GM19043 (cell line): ENCODE measurements around the gene NTN1.
"Not testable (repeated sequence)": the region's sequence is repeated elsewhere in the genome, so short reads cannot be mapped to it uniquely, and the experiment has no call there.

Experiments
- ATAC-seq: cut with Tn5 transposase; IDR thresholded peaks from one replicate; pipeline ENCODE4 v1.9.1; 2021; ENCODE audit warnings: low read depth; ENCODE audit not compliant: unreplicated experiment

Gene NTN1

DNA sequence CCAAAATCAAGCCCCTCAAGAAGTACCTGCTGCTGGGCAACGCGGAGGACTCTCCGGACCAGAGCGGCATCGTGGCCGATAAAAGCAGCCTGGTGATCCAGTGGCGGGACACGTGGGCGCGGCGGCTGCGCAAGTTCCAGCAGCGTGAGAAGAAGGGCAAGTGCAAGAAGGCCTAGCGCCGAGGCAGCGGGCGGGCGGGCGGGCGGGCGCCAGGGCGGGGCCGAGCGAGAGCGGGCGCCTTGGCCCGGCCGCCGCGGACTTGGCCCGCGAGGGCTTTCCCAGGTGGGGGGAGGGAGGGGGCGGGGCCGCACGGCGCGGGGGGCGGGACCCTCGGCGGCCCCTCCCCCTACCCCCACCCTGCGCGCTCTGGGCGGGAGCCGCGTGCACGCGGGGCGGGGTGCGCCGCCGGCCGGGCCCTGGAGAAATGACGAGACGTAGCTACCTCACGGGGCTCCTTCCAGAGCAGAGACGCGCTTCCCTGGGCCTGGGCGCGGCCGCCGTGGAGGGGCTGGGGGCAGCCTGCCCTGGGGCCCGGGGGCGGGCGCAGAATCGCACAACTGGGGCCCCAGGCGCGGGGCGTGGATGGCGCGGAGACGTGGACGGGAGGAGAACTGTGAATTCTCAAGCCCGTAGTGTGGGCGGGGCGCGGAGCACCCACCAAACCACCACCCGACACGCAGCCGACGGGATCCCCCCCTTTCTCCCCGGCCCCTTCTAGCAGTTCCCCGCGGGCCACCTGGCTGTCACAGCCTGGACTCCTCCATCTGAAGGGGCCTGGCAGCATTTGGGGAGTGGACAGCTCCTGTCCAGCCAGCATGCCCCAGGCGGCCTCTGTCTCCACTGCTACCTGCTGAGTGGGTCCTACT, 218.7 kb downstream of the NTN1 start:
- peak; percentile 54 for ATAC-seq

DNA sequence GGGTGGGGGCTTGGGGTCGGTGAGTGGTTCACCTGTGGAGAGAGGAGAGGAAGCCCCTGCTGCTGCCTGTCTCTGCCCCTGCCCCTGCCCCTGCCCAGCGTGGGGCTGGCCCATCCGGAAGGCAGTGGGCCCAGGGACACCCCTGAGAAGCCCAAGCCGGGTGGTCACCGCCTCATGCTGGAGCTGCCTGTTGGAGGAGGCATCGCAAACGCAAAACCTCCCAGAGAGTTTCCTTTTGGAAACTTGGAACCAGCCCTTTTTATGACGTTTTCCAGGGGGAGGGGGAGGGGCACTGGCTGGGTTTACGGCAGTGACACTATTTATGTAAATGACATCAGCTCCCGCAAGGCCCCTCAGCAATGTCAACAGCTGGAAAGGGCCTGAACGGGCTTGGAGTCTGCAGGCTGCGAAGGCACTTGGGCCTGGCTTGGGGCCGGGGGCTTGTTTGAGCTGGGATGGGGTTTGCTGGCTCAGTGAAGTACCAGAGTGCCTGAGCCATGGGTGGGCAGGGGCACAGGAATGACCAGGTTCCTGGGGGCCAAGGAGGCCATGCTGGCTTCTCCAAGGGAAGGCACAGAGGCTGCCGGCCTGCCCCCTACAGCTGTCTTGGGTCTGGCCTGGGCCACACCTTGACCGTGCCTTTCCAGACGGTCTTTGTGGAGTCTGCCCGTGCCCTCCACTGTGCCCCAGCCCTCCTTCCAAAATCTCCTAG, 219.5 kb downstream of the NTN1 start:
- ATAC-seq = no peak

DNA sequence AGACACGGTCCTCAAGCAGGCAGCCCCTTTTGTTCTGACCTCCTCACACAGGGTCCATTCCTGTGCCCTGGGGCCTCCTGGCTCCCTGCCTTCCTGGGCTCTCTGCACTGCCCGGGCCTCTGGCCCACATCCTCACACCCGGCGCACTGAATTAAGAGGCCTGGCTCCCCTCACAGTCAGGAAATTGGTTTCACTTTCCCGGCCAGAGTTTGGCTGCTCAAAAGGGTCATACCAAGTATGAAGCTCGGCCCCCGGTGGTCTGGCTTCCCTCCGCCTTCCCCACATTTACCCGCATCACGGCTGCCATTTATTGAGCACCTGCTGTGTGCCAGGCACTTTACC, 220.0 kb downstream of the NTN1 start:
- no peak for ATAC-seq

DNA sequence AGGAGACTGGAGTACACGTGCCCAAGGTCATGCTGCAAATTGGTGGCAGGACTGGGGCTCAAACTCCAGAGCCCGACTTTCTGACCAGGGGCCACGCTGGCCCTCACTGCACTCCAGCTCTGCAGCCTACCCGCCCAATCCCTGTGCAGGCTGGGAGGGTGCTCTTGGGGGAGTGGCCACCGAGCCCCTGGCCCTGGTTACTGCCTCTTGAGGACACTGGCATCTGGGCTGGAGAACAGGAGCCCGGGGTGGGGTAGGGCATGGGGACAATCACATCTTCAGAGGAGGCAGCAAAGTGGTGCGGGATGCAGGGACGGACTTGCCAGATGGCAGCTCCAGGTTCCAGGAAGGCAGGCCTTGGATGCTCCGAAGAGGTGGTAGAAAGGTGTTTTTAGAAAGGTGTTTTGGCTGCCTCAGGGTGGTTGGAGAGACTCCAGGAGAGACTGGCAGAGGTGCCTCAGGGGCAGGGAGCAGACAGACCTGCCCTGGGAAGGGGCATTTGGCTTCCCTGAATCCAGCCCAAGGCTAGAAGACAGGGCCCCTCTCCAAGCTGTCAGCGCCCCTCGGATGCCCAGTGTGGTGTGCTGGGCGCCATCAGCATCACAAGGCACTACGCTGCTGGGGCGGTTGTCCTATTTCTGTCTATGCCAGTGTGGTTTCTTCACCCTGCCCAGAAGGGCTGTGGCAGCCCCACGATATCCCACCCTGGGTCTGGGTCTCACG, 220.6 kb downstream of the NTN1 start:
- ATAC-seq = no peak

DNA sequence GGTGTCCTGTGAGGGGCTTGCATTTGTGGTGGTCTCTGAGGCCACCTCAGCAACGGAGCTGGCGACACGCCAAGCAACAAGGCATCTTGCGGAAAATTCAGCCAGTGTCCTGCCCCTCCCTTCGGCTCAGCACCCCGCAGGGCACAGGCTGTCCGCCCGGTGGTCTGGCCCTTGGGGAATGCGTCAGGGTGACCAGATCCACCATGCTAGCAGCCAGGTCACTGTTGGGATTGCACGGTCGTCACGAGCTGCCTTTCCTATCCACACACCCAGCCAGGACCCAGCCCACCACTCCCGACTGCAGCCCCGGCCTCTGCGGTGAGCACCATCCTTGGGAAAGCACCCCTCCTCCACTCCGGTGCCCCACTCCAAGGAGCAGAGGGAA, 221.2 kb downstream of the NTN1 start:
- no peak for ATAC-seq

DNA sequence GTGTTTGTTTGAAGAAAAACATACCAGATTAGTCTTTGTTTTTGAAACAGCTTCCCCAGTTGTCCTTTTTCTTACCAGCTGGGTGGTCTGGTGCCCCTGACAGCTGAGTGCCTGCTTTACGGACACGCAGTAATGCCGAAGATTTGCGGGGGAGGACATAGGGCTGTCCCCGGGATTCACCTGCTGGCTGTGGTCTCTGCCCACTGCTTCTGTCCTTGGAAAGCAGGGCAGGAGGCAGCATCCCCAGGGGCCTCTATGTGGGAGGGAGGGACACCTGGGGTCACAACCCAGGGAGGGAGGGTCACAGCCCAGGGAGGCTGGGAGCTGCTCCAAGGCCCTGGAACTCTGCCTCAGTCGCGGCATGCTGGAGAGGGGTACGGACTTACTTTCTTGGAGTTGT, 221.7 kb downstream of the NTN1 start:
- no peak for ATAC-seq

DNA sequence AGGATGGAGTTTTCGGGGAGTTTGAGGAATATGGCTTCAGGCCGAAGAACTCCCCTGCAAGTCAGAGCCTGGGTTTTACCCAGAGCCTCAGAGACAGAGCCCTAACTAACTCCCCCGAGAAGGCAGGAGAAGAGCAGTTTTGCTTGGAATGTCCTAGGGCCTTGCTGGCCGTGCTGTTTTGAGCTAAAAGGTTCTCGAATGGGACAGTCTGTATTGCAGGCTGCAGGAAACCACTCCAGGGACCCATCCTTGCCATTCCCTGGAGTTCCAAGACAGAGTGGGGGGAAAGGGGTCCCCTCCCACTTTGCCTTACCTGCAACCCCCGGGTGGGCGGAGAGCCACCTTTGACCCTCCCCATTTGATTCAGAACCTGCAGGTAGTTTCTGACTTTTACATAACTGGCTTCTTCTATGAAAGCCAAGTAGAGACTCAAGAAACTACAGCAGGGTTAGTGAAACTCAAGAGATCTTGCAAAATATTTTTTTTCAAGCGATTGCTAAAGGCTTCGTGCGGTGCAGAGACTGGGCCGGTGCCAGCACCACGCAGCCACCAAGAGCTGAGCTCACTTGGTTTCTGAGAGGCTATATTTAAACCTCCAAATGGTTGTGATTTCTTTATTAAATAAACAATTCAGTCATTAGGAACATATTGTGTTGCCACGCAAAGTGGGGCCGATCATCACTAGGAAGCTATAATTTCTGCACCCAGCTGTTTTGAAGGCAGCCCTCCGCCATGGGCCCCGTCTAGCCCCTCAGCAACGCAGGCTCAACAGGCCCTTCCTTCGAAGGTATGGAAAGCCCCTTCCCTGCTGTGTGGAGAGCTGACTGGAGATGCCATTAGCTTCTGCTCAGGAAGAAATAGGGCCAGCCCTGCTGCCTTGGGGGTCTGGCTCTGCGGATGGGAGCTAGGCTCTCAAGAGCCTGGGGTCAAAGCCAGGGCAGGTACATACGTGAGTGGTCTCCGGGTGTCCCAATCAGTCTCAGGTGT, 223.0 kb downstream of the NTN1 start:
- no peak for ATAC-seq

DNA sequence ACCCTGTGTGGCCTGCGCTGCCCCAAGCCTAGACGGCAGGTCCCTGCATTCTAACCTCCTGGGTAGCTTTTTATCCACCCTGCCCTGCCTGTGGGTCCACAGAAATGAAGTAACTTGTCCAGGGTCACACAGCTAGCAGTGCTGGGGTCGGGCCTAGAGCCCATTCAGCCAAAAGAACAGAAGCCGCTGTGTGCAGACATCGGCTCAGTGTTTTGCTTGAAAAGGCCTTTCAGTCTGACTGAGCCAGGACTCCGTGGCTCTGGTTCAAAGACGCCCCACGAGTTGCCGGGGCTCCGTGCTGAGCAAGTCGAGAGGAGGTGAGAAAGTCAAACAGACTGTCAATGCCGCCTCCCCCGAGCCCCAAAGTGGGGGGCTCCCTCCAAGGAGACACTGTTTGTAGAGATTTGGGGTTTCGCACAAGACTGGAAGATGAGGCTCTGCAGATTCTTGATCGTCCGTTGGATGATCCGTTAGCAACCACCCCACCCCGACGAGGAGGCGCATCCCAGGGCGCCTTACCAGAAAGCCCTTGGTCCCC, 226.2 kb downstream of the NTN1 start:
- no peak for ATAC-seq

DNA sequence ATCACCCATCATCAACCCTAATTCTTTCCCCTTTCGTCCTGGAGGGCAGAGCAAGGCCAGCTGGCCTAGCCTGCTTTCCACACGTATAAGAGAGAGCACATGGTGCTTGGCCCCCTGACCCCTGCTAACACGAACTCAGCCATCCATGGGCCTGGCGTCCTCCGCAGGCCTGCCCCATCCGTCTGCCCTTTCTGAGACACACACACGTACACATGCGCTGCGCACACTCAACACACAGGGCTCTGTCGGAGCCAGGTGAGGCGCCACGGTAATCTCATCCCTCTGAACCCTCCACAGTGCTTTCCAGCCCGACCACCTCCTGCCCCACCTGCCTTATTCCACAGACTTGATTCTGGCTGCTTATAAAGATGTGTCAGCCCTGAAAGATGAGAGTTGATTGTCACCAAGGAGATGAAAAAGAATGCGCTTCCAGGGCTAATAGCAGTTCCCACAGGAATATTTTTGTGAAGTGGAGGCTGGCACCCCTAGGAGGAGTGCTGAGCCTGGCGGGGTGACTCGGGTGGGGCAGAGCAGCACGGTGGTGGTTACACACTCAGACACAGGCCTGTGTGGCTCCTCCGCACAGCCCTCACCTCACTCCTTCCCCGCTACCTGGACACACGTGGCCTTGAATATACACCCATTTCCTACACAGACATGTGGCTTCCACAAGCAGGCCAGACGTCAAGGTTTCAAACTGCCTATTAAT, 228.1 kb downstream of the NTN1 start:
- ATAC-seq = no peak

DNA sequence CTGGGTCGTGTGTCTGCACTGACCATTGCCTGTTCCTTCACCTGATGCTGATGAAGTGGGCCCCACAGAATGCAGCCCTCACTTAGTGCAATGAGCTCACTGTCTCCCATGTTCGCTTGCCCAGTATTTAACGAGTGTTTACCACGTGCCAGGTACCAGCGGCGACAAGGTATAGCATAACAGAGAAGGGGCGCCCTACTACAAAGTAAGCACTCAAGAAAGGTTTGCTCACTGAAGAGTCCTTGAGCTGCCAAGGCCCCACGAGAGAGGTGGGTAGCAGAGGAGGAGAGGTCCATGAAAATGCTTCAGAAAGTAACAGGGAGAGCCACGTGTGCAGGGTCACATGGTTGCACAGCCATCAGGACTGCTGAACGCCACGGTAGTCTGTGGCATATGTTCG, 230.0 kb downstream of the NTN1 start:
- no peak for ATAC-seq

DNA sequence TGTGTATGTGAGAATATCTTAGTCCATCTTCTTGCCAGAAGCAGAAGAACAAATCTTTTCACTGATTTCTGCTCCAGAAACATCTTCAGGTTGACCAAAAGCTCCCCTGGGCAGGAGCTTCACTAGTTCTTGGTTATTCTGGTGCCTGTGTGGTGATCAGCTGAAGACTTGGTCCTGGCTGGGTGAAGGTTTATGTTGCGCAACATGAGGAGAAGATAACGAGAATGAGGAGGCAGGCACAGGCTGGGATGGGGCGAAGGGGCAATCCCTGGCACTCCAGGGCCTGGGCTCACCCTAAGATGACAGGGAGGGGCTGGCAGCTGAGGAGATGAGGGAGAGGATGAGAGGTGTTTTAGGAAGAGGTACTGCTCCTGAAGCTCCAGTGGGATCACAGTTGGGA, 232.0 kb downstream of the NTN1 start:
- no peak for ATAC-seq

DNA sequence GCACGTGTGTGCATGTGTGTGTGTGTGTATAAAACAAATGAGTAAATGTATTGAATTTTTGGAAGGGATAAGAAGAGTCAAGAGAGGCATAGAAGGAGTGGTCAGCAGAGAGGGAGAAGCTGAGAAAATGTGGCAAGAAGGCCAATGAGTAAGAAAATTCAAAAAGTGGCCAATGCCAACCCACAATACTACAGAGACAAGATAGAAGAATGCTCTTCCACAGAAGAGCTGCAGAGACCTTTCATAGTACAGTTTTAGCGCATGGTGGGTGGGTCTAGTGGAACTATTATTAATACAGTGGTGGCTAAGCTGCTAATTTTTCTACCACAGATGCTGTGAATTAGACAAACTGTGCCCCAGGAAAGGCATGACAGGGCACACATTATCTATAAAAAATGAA, 233.5 kb downstream of the NTN1 start:
- ATAC-seq = no peak

DNA sequence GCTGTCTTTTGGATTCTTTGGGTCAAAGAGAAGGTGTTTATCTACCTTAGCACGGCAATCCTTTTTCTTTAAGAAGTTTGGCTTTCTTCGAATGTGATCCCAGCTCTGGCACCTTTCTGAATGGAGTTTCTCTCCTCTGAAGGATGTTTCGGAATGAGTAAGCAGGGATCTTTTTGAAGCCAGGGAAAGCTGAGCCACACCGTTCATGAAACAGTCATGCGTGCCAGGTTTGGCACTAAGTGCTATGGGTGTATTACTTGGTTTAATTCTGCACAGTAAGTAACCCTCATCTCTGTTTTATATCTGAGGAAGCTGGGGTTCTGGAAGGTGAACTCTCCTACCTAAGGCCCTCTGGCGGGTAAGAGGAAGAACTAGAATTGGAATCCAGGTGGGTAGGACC, 234.5 kb downstream of the NTN1 start:
- no peak for ATAC-seq

DNA sequence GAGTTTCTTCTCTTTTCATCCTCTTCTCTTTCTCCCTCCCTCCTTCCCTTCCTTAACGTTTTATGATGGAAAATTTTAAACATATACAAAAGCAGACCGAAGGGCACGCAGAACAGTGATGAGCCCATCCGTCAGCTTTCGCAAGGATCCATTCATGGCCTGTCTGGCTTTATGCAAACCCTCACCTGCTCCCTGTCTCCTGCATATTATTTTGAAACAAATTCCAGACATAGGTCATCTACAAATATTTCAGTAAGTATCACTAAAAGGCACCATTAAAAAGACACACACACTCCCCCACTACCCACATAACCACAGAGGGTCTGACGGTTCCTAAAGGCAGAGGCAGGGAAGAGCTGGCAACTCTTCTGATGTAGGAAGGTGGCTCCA, 235.0 kb downstream of the NTN1 start:
- ATAC-seq = no peak

DNA sequence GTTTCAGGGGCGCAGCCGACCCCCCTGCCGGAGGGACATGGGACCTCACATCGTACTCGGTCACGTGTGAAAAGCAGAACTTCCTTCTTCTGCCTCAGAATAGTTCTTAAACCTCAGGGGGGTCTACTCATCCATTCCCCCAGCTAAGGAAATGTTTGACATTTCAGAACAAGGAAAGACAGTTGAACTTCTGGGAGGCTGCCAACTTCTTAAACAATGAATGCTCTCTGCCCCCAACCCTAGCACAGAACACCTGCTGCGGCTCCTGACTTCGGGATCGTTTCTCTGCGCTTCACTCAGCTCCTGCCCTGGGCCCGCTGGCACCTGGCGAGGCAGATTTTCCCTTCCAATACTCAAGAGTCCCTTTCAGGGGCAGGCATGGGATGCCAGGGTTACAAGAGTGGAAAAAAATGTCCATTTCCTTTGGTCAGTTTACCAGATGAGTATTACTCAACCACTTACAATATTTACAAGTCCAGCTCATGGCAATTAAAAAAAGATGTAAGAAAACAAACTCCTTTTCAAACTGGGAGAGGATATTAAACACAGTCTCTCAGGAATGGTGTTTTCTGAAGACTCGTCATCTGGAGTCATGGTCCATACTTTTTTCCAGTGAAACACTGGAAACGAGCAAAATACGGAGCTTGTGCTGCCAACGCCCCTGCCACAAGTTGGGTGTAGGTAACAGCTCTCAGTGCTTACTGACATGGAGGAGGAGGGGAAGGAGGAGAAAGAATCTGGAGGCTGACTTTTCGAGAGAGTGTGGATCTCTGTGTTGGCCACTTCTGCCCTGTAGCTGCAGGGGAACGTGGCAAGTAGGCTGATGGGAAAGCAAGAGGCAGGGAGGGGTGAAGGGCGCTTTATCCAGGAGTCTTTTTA, 235.7 kb downstream of the NTN1 start:
- ATAC-seq = no peak

DNA sequence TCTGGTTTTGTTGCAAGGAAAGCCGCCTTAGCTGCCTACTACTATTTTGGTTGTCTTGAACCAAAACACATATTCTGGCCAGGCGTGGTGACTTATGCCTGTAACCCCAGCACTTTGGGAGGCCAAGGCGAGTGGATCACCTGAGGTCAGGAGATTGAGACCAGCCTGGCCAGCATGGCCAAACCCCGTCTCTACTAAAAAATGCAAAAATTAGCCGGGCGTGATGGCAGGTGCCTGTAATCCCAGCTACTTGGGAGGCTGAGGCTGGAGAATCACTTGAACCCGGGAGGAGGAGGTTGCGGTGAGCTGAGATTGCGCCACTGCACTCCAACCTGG, 236.3 kb downstream of the NTN1 start:
- not testable (repeated sequence) for ATAC-seq

DNA sequence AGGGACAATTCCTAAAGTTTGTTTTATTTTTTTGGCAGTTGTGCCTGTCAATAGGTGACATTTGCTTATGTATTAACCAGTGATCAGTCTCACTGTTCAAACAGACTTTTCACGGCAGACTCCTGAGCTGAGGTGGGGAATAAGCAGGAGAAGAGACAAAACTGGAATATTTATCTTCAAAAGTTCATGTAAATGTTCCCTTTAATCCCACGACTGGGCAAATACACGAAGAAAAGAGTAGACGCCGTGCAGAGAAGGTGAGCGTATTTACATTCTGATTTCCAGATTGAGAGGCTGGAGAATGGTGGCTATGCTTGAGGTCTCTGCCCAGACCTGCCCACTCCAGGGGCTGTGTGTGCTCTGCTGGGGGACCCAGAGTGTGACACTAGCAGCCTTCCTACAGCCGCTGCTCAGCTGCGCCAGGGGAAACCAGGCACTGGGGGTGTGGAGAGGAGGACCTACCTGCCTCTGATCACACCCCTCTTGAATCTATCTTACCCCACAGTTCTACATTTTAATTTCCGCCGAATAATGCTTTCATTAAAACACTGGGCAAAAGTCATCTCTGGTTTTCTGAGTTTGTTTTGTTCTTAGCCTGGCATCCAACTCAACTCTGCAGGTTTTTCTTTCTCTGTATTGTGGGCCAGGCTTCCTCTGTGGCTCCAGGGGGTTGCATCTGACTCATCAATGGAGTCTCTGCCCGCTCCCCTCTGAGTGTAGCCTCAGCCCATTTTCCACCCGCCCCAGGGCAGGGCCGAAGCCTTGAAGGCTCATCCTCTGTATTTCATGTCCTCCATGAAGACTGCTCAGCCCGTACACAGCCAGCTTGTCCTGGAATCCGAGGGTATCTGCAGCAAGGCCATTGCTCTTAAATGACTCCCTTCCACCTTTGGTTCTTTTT, 237.1 kb downstream of the NTN1 start:
- no peak for ATAC-seq

DNA sequence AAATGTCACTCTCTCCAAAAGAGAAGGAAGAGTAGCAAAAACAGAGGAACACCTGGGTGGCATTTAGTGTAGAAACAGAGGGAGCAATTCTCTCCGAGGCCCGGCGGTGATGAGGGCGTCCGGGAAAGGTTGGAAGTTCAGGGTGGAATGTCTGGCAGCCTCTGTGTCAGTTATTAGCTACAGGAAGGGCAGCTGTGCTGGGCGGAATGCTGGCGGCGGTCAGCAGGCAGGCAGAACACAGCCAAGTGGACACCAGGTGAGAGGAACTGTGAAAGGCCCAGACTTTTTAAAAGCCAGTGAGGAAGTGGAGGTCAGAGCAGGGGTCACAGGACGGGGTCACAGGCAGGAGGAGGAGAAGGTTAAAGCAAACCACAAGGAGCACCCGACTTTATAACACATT, 238.1 kb downstream of the NTN1 start:
- ATAC-seq = no peak
